CD4-positive, alpha-beta T cell treated with Interleukin-2 at 100 ng/mL for 4 hours (primary cell): ENCODE data around the gene PAK4.

Source experiments
- DNase-seq: peaks from one replicate; pipeline ENCODE4 v3.0.0-alpha.2; 2020; ENCODE audit warnings: low spot score

Gene PAK4

GRCh38 chr19:39165857-39166256 is 40.3 kb downstream of the PAK4 start:
- DNase-seq, result no peak

- no peak for DNase-seq
Observed at GRCh38 chr19:39166571-39167391, 41.2 kb downstream of the PAK4 start.

GRCh38 chr19:39167461-39168257 is 42.1 kb downstream of the PAK4 start:
- DNase-seq, result no peak

- DNase-seq, result no peak
Observed at GRCh38 chr19:39168258-39169142, 42.9 kb downstream of the PAK4 start.

GRCh38 chr19:39169143-39169810 is 43.7 kb downstream of the PAK4 start:
- DNase-seq, result no peak

GRCh38 chr19:39170386-39171231 is 45.0 kb downstream of the PAK4 start:
- no peak for DNase-seq

GRCh38 chr19:39171479-39172465 is 46.2 kb downstream of the PAK4 start:
- DNase-seq, result no peak

GRCh38 chr19:39172700-39173501 is 47.3 kb downstream of the PAK4 start:
- no peak for DNase-seq

- no peak for DNase-seq
Observed at GRCh38 chr19:39173502-39173991, 48.0 kb downstream of the PAK4 start.

GRCh38 chr19:39174142-39174541 is 48.6 kb downstream of the PAK4 start:
- DNase-seq, result no peak

GRCh38 chr19:39174558-39175544 is 49.3 kb downstream of the PAK4 start:
- DNase-seq, result no peak

- no peak for DNase-seq
Observed at GRCh38 chr19:39175564-39175963, 50.0 kb downstream of the PAK4 start.

GRCh38 chr19:39177110-39177699 is 51.6 kb downstream of the PAK4 start:
- DNase-seq, result no peak

- DNase-seq, result no peak
Observed at GRCh38 chr19:39177736-39178135, 52.1 kb downstream of the PAK4 start.

GRCh38 chr19:39178296-39179006 is 52.9 kb downstream of the PAK4 start:
- DNase-seq, result no peak

GRCh38 chr19:39179754-39180153 is 54.2 kb downstream of the PAK4 start:
- no peak for DNase-seq
